Peyer's patch (tissue), 4 donors: ENCODE measurements around the gene SYNRG.

ENCODE experiments used
- POLR2A ChIP-seq, 2 donors: fragments of 450-650 bp; IDR thresholded peaks; one replicate each; pipeline ENCODE4 v1.5.1; 2017; ENCODE audit warnings: antibody characterized with exemption in 2 of 2, mild to moderate bottlenecking in 2 of 2, moderate library complexity in 2 of 2
- TF ChIP-seq, protein P1 (sequence below), 6 experiments: fragments of 450-650 bp in 4 of 6; fragments of 200-600 bp in 2 of 6; sonication (generic) in 1 of 6; IDR thresholded peaks; one replicate each; pipeline ENCODE4 v1.5.1; 2017 to 2019; ENCODE audit warnings: antibody characterized with exemption in 6 of 6, mild to moderate bottlenecking in 3 of 6, moderate library complexity in 1 of 6

DNA sequence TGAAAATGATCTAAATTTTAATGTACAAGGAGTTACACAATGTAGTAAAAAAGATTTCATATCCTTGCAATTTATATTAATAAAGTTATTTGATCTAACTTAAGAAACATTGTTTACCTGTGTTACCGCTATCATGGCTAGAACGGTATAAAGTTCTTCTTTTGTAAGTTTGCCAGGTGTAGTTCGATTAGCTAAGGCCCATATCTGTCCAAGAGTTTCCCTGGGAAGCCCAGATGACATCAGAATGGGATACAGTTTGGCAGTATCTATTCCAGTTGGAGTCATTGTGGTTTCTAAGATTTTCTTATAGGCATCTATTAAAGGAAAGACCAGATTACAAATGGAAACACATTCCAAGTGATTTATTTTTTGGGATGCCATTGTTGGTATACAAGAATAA is 37.5 kb downstream of the SYNRG start:
- TF ChIP-seq, protein P1, sequence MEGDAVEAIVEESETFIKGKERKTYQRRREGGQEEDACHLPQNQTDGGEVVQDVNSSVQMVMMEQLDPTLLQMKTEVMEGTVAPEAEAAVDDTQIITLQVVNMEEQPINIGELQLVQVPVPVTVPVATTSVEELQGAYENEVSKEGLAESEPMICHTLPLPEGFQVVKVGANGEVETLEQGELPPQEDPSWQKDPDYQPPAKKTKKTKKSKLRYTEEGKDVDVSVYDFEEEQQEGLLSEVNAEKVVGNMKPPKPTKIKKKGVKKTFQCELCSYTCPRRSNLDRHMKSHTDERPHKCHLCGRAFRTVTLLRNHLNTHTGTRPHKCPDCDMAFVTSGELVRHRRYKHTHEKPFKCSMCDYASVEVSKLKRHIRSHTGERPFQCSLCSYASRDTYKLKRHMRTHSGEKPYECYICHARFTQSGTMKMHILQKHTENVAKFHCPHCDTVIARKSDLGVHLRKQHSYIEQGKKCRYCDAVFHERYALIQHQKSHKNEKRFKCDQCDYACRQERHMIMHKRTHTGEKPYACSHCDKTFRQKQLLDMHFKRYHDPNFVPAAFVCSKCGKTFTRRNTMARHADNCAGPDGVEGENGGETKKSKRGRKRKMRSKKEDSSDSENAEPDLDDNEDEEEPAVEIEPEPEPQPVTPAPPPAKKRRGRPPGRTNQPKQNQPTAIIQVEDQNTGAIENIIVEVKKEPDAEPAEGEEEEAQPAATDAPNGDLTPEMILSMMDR (IDR thresholded peaks at IDR 0.05): no peak
- TF ChIP-seq POLR2A (IDR thresholded peaks at IDR 0.05): no peak
